CD8-positive, alpha-beta memory T cell (primary cell): ENCODE results near the gene POLR3GL. TPM values are rescaled to one million over a fixed set of nuclear protein-coding genes. Genes with fewer than 3 reads are reported as not detected.

Experiments
- CTCF ChIA-PET: fragments of 350-600 bp; sonication (Branson Sonifier 250); formaldehyde crosslinking; loops from one replicate; lab custom pipeline; 2021; ENCODE audit warnings: antibody characterized with exemption; lab: Charles Lee
- POLR2A ChIA-PET: fragments of 350-600 bp; sonication (Branson Sonifier 250); formaldehyde crosslinking; loops from one replicate; lab custom pipeline; 2021; ENCODE audit warnings: antibody characterized with exemption; lab: Charles Lee
- DNase-seq, 5 donors: peaks; one replicate each; pipeline versions ENCODE4 v3.0.0 to v3.0.0-alpha.2; 2020 to 2022; ENCODE audit warnings: mixed read lengths in 1 of 5
- H3K27ac ChIP-seq: one replicate; pipeline ENCODE4 v1.7.0; 2013; ENCODE audit warnings: low read depth, mild to moderate bottlenecking, low read length, moderate library complexity
- H3K27me3 ChIP-seq: 2 replicates; pipeline ENCODE4 v1.7.0; 2013; ENCODE audit warnings: low read length, mild to moderate bottlenecking; ENCODE audit not compliant: insufficient read depth, poor library complexity, severe bottlenecking
- H3K36me3 ChIP-seq: 2 replicates; pipeline ENCODE4 v1.7.0; 2013; ENCODE audit warnings: mild to moderate bottlenecking, low read length, moderate library complexity; ENCODE audit not compliant: insufficient read depth
- H3K4me1 ChIP-seq: 2 replicates; pipeline ENCODE4 v1.7.0; 2013; ENCODE audit warnings: mild to moderate bottlenecking, low read length, moderate library complexity; ENCODE audit not compliant: insufficient read depth
- H3K4me3 ChIP-seq: 2 replicates; pipeline ENCODE4 v1.7.0; 2013; ENCODE audit warnings: mild to moderate bottlenecking, low read length
- H3K9me3 ChIP-seq: 2 replicates; pipeline ENCODE4 v1.7.0; 2013; ENCODE audit warnings: mild to moderate bottlenecking, low read length
- H3K27ac Mint-ChIP-seq, 8 donors: one replicate each; pipeline ENCODE4 v1.8.0; 2020 to 2021; ENCODE audit warnings: mixed read lengths in 8 of 8, mild to moderate bottlenecking in 6 of 8, inconsistent platforms in 3 of 8, moderate library complexity in 3 of 8
- H3K27me3 Mint-ChIP-seq, 2 donors: one replicate each; pipeline ENCODE4 v1.8.0; 2020 to 2021; ENCODE audit warnings: mixed read lengths in 2 of 2, mild to moderate bottlenecking in 1 of 2, moderate library complexity in 1 of 2
- H3K36me3 Mint-ChIP-seq, 3 donors: one replicate each; pipeline ENCODE4 v1.8.0; 2020 to 2021; ENCODE audit warnings: mixed read lengths in 3 of 3, inconsistent platforms in 1 of 3, mild to moderate bottlenecking in 1 of 3
- H3K4me1 Mint-ChIP-seq, 3 donors: one replicate each; pipeline ENCODE4 v1.8.0; 2020 to 2021; ENCODE audit warnings: mixed read lengths in 3 of 3, inconsistent platforms in 1 of 3, mild to moderate bottlenecking in 1 of 3
- H3K4me3 Mint-ChIP-seq, 7 donors: one replicate each; pipeline ENCODE4 v1.8.0; 2020 to 2021; ENCODE audit warnings: mixed read lengths in 7 of 7, mild to moderate bottlenecking in 6 of 7, moderate library complexity in 4 of 7, inconsistent platforms in 2 of 7
- H3K9me3 Mint-ChIP-seq, 5 donors: one replicate each; pipeline ENCODE4 v1.8.0; 2020 to 2022; ENCODE audit warnings: mixed read lengths in 5 of 5, mild to moderate bottlenecking in 3 of 5, moderate library complexity in 2 of 5, inconsistent platforms in 1 of 5
- polyA plus RNA-seq: library from polyadenylated mRNA; unstranded; fragments of 300-500 nt; fragmentation: Illumina TruSeq; gene quantifications from one replicate; pipeline ENCODE4 v1.2.3, GENCODE V29; 2021
- total RNA-seq, 2 experiments: library from RNA; stranded (reverse); gene quantifications; one replicate each; pipeline ENCODE4 v1.2.3, GENCODE V29; 2021

The POLR3GL gene
- total and polyA plus RNA-seq, 3 experiments from 2014 or later, result 21.6 to 103 (median 22.8) TPM

DNA sequence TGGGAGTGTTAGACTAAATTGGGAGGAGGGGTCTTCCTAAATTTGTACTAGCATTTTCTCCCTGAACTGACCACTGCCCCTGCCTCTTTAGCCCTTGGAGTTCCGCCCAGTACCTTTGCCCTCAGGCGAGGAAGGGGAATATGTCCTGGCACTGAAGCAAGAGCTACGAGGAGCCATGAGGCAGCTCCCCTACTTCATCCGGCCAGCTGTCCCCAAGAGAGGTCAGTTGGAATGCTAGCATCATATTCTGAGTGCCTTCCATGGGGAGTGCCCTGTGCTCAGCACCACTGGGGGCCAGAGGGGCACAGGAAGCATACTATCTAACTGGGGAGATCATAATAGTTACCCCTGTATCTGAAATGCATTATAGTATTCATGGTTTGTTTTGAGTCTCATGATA, 10.7 kb downstream of the POLR3GL start:
- peak overlapping the region in 4 of 8 donors; percentile 14 to 80 (median 70) for H3K27ac Mint-ChIP-seq
- POLR2A ChIA-PET, result no interaction called here
- CTCF ChIA-PET, result interaction anchor here (0.6 to 8.3 kb wide), 3 partner anchors 11 to 130 kb away, joined by 3 to 475 read pairs (median 77); partner anchors contain the start of genes ANKRD34A, NUDT17, POLR3GL and TXNIP
- Histone ChIP-seq H3K27ac (no peak overlapping the region), H3K4me3 (no peak overlapping the region), H3K4me1 (peaks cover 31% of the 10 kb centered on the region), H3K9me3 (no peaks in the 10 kb centered on the region), H3K27me3 (no peaks in the 10 kb centered on the region), H3K36me3 (no peaks in the 10 kb centered on the region)
- no peak for DNase-seq
- H3K36me3 Mint-ChIP-seq, result peaks cover 0 to 18% (median 10%) of the 10 kb centered on the region in 3 donors
- H3K27me3 Mint-ChIP-seq, result no peaks in the 10 kb centered on the region
- peaks cover 12 to 29% (median 18%) of the 10 kb centered on the region in 3 donors for H3K4me1 Mint-ChIP-seq
- peak overlapping the region in 1 of 7 donors; percentile 67 for H3K4me3 Mint-ChIP-seq
- H3K9me3 Mint-ChIP-seq, result no peaks in the 10 kb centered on the region

DNA sequence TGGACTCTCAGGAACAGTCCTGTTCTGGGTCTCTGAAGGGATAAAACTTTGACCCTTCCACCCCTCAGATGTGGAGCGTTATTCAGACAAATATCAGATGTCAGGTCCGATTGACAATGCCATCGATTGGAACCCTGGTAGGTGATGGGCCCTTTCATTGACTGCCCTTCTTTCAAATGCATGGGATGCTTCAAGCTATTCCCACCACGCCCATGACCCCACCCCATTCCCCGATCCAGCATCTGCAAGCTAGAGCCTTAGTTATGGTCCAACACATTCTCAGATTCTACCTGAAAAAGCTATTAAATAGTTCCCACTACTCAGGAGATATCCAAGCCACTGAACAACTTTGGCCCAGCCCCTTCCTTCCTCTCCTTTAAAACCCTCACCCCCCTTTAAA, 12.5 kb downstream of the POLR3GL start:
- ChIA-PET POLR2A (interaction anchor here (0.7 to 7.2 kb wide), 7 partner anchors 13 to 126 kb away, joined by 3 to 229 read pairs (median 5); partner anchors contain the start of genes ANKRD34A, LIX1L, POLR3GL and TXNIP), CTCF (interaction anchor here (1.0 to 8.3 kb wide), 17 partner anchors 9 to 130 kb away, joined by 4 to 475 read pairs (median 9); partner anchors contain the start of genes ANKRD34A, ITGA10, LIX1L and NUDT17)
- Mint-ChIP-seq H3K36me3 (peaks cover 0 to 16% (median 8%) of the 10 kb centered on the region in 3 donors), H3K9me3 (no peaks in the 10 kb centered on the region), H3K27me3 (no peaks in the 10 kb centered on the region), H3K4me3 (peak overlapping the region in 1 of 7 donors; percentile 44), H3K27ac (peak overlapping the region in 1 of 8 donors; percentile 89), H3K4me1 (peaks cover 13 to 25% (median 19%) of the 10 kb centered on the region in 3 donors)
- Histone ChIP-seq H3K9me3 (no peaks in the 10 kb centered on the region), H3K27ac (no peak overlapping the region), H3K36me3 (no peaks in the 10 kb centered on the region), H3K4me1 (peaks cover 49% of the 10 kb centered on the region), H3K27me3 (no peaks in the 10 kb centered on the region), H3K4me3 (no peak overlapping the region)
- DNase-seq, result no peak

GRCh38 chr1:145977486-145978470, 13.3 kb downstream of the POLR3GL start:
- peaks cover 57% of the 10 kb centered on the region for H3K4me1 ChIP-seq
- Mint-ChIP-seq H3K27me3 (no peaks in the 10 kb centered on the region), H3K4me1 (peaks cover 12 to 25% (median 20%) of the 10 kb centered on the region in 3 donors), H3K4me3 (no peak overlapping the region), H3K27ac (peak overlapping the region in 1 of 8 donors; percentile 89), H3K36me3 (peaks cover 0 to 16% (median 8%) of the 10 kb centered on the region in 3 donors), H3K9me3 (no peaks in the 10 kb centered on the region)
- DNase-seq, result peak; percentile 53 to 83 (median 67)
- POLR2A ChIA-PET, result interaction anchor here (0.7 to 7.2 kb wide), 10 partner anchors 14 to 74 kb away, joined by 3 to 229 read pairs (median 5); partner anchors contain the start of genes ANKRD34A, LIX1L, POLR3GL and TXNIP
- no peaks in the 10 kb centered on the region for H3K9me3 ChIP-seq
- H3K27ac ChIP-seq, result peak overlapping the region; percentile 76
- CTCF ChIA-PET, result interaction anchor here (0.7 to 8.3 kb wide), 22 partner anchors 9 to 256 kb away, joined by 3 to 475 read pairs (median 6); partner anchors contain the start of genes ANKRD34A, ANKRD35, HJV and LIX1L
- no peaks in the 10 kb centered on the region for H3K36me3 ChIP-seq
- peak overlapping the region; percentile 55 for H3K4me3 ChIP-seq
- no peaks in the 10 kb centered on the region for H3K27me3 ChIP-seq

- no peaks in the 10 kb centered on the region for H3K36me3 ChIP-seq
- H3K27ac ChIP-seq, result peak overlapping the region; percentile 76
- DNase-seq, result no peak
- ChIA-PET CTCF (interaction anchor here (1.0 to 8.3 kb wide), 17 partner anchors 10 to 132 kb away, joined by 3 to 475 read pairs (median 9); partner anchors contain the start of genes ANKRD34A, ANKRD35, ITGA10 and LIX1L), POLR2A (interaction anchor here (0.6 to 7.2 kb wide), 11 partner anchors 14 to 133 kb away, joined by 3 to 229 read pairs (median 5); partner anchors contain the start of genes ANKRD34A, NUDT17, PIAS3 and POLR3GL)
- no peaks in the 10 kb centered on the region for H3K9me3 Mint-ChIP-seq
- H3K4me1 ChIP-seq, result peaks cover 64% of the 10 kb centered on the region
- H3K27ac Mint-ChIP-seq, result peak overlapping the region in 1 of 8 donors; percentile 89
- peaks cover 0 to 16% (median 8%) of the 10 kb centered on the region in 3 donors for H3K36me3 Mint-ChIP-seq
- H3K27me3 ChIP-seq, result no peaks in the 10 kb centered on the region
- H3K27me3 Mint-ChIP-seq, result no peaks in the 10 kb centered on the region
- peaks cover 7 to 28% (median 16%) of the 10 kb centered on the region in 3 donors for H3K4me1 Mint-ChIP-seq
- H3K4me3 Mint-ChIP-seq, result no peak overlapping the region
- no peaks in the 10 kb centered on the region for H3K9me3 ChIP-seq
- H3K4me3 ChIP-seq, result peak overlapping the region; percentile 55
Observed at GRCh38 chr1:145978471-145978853, 14.0 kb downstream of the POLR3GL start.

- peaks cover 6 to 34% (median 14%) of the 10 kb centered on the region in 3 donors for H3K4me1 Mint-ChIP-seq
- peaks cover 0 to 16% (median 8%) of the 10 kb centered on the region in 3 donors for H3K36me3 Mint-ChIP-seq
- Histone ChIP-seq H3K9me3 (no peaks in the 10 kb centered on the region), H3K4me1 (peaks cover 69% of the 10 kb centered on the region), H3K4me3 (peak overlapping the region; percentile 55), H3K36me3 (no peaks in the 10 kb centered on the region), H3K27me3 (no peaks in the 10 kb centered on the region), H3K27ac (peak overlapping the region; percentile 76)
- no peak overlapping the region for H3K27ac Mint-ChIP-seq
- H3K9me3 Mint-ChIP-seq, result no peaks in the 10 kb centered on the region
- H3K4me3 Mint-ChIP-seq, result no peak overlapping the region
- DNase-seq, result peak; percentile 52 to 89 (median 80)
- ChIA-PET POLR2A (interaction anchor here (0.5 to 7.2 kb wide), 18 partner anchors 14 to 134 kb away, joined by 3 to 229 read pairs (median 5); partner anchors contain the start of genes ANKRD34A, LIX1L, NUDT17 and PEX11B), CTCF (interaction anchor here (0.7 to 8.3 kb wide), 19 partner anchors 15 to 137 kb away, joined by 3 to 475 read pairs (median 6); partner anchors contain the start of genes ANKRD34A, ITGA10, LIX1L and NUDT17)
- no peaks in the 10 kb centered on the region for H3K27me3 Mint-ChIP-seq
Observed at GRCh38 chr1:145978854-145979745, 14.6 kb downstream of the POLR3GL start.

- H3K4me3 ChIP-seq, result peak overlapping the region; percentile 55
- Mint-ChIP-seq H3K9me3 (no peaks in the 10 kb centered on the region), H3K27me3 (no peaks in the 10 kb centered on the region), H3K4me1 (peaks cover 0 to 41% (median 6%) of the 10 kb centered on the region in 3 donors), H3K4me3 (no peak overlapping the region), H3K27ac (no peak overlapping the region), H3K36me3 (peaks cover 0 to 14% (median 6%) of the 10 kb centered on the region in 3 donors)
- H3K27me3 ChIP-seq, result no peaks in the 10 kb centered on the region
- CTCF ChIA-PET, result interaction anchor here (0.6 to 8.3 kb wide), 16 partner anchors 15 to 138 kb away, joined by 3 to 475 read pairs (median 6); partner anchors contain the start of genes ANKRD34A, ITGA10, LIX1L and NUDT17
- POLR2A ChIA-PET, result interaction anchor here (0.6 to 7.2 kb wide), 17 partner anchors 13 to 124 kb away, joined by 3 to 229 read pairs (median 5); partner anchors contain the start of genes ANKRD34A, LIX1L, PEX11B and PIAS3
- H3K4me1 ChIP-seq, result peaks cover 75% of the 10 kb centered on the region
- H3K36me3 ChIP-seq, result no peaks in the 10 kb centered on the region
- DNase-seq, result peak in 2 of 5 donors; percentile 55 to 69
- H3K27ac ChIP-seq, result peak overlapping the region; percentile 76
- no peaks in the 10 kb centered on the region for H3K9me3 ChIP-seq
Observed at GRCh38 chr1:145979746-145980456, 15.4 kb downstream of the POLR3GL start.
